ENCODE measurements around the gene PTTG1IP. TPM values are rescaled to one million over a fixed set of nuclear protein-coding genes. Genes with fewer than 3 reads are reported as not detected.

The PTTG1IP gene
- total and polyA plus RNA-seq, 2 donors (not counting 1 experiment from before 2014, with no cell fraction given): 30.7 to 58.6 TPM

GRCh38 chr21:44874240-44874496, 678 bp upstream of the PTTG1IP start:
- under 1% methylated on average over 18 of the region's 20 CpGs for WGBS (ENCODE audit: insufficient coverage)
- Histone ChIP-seq H3K36me3 (replicated peaks in 1 of 2; ENCODE audit: control extremely low read depth in 1 of 2, control insufficient read depth in 1 of 2, extremely low read depth in 1 of 2, insufficient read depth in 2 of 2, low read length in 1 of 2) (peaks cover 0 to 2% of the 10 kb centered on the region in 2 experiments), H3K9me3 (ENCODE audit: control extremely low read depth in 1 of 3, control insufficient read depth in 2 of 3, insufficient read depth in 1 of 3, low read length in 2 of 3) (peaks cover 0 to 3% (median 0%) of the 10 kb centered on the region in 3 donors), H3K27me3 (replicated peaks in 1 of 4; ENCODE audit: control extremely low read depth in 1 of 4, control insufficient read depth in 3 of 4, insufficient read depth in 4 of 4, low read length in 3 of 4) (no peaks in the 10 kb centered on the region), H3K79me2 (ENCODE audit: control insufficient read depth, insufficient read depth, low read length) (peaks cover 44% of the 10 kb centered on the region), H3K4me3 (ENCODE audit: control extremely low read depth in 1 of 5, extremely low read depth in 1 of 5, insufficient read depth in 1 of 5, low read depth in 2 of 5, low read length in 4 of 5) (peak overlapping the region; percentile 73 to 92 (median 81)), H3K27ac (ENCODE audit: low read length in 2 of 2) (peak overlapping the region; percentile 80 to 93), H3K9ac (ENCODE audit: low read length) (peak overlapping the region; percentile 68), H4K20me1 (ENCODE audit: control insufficient read depth, insufficient read depth, low read length, poor library complexity, severe bottlenecking) (peaks cover 36% of the 10 kb centered on the region), H3K4me2 (replicated peaks; ENCODE audit: low read depth, low read length, poor library complexity, severe bottlenecking) (peak overlapping the region; percentile 98), H2AFZ (ENCODE audit: insufficient read depth, low read depth, low read length, poor library complexity, severe bottlenecking) (peak overlapping the region; percentile 80), H3K4me1 (ENCODE audit: control insufficient read depth in 2 of 2, insufficient read depth in 2 of 2, low read length in 2 of 2) (peaks cover 49 to 58% of the 10 kb centered on the region in 2 donors)
- DNase-seq: no peak
- Mint-ChIP-seq H3K27ac (peak overlapping the region; percentile 98), H3K4me1 (peaks cover 59% of the 10 kb centered on the region), H3K4me3 (peak overlapping the region; percentile 92), H3K9me3 (ENCODE audit: insufficient read depth) (no peaks in the 10 kb centered on the region), H3K27me3 (no peaks in the 10 kb centered on the region)
- intact Hi-C loops (cut with micrococcal nuclease): loop anchor here (1.0 to 10.0 kb wide), 5 partner anchors 19 to 859 kb away; partner anchors contain the start of genes TRAPPC10 and UBE2G2
- POLR2A ChIA-PET: interaction anchor here (0.6 to 2.0 kb wide), 9 partner anchors 9 to 604 kb away, joined by 3 to 25 read pairs (median 4); partner anchors contain the start of gene SUMO3
- no peak for ATAC-seq (ENCODE audit: low read depth)
- CTCF ChIA-PET: interaction anchor here (1.0 to 4.6 kb wide), 9 partner anchors 20 to 418 kb away, joined by 3 to 38 read pairs (median 12); partner anchors contain the start of gene UBE2G2
- no peak for TF ChIP-seq EZH2 (IDR thresholded peaks at IDR 0.05; ENCODE audit: borderline replicate concordance, insufficient read depth, low read depth, low read length, poor library complexity, severe bottlenecking)
- TF ChIP-seq, protein P1, sequence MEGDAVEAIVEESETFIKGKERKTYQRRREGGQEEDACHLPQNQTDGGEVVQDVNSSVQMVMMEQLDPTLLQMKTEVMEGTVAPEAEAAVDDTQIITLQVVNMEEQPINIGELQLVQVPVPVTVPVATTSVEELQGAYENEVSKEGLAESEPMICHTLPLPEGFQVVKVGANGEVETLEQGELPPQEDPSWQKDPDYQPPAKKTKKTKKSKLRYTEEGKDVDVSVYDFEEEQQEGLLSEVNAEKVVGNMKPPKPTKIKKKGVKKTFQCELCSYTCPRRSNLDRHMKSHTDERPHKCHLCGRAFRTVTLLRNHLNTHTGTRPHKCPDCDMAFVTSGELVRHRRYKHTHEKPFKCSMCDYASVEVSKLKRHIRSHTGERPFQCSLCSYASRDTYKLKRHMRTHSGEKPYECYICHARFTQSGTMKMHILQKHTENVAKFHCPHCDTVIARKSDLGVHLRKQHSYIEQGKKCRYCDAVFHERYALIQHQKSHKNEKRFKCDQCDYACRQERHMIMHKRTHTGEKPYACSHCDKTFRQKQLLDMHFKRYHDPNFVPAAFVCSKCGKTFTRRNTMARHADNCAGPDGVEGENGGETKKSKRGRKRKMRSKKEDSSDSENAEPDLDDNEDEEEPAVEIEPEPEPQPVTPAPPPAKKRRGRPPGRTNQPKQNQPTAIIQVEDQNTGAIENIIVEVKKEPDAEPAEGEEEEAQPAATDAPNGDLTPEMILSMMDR (IDR thresholded peaks at IDR 0.05): no peak

DNA sequence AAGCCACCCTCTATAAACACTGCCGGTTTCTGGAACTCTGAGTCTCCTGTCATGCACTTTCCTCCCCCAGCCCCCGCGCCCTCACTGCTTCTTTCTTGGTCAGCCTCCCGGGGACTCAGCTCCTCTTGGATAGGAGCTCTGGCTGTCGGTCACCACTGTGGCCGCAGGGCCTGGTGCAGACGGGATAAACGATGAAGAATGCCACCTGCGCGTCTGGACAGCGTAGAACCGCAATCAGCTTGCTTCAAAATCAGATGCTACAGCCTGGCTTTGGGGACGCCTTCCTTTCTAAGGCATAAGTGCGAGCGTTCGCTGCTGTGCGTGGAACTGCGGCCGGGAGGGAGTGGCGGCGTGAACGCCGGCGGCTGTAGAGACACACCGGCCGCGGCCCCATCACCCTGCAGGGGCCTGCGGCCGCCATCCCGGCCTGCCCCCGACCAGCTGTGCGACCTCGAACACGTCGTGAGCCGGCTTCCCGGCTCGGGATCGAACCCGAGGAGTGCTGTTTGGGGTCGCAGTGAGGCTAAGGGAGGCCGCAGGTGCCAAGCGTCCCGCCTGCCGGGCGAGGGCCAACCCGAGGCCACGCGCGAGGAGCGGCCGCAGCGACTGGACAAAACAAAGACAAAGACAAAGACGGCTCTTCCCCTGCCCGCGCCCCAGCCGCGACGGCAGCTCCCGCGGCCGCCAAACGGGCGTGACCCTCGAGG, 688 bp downstream of the PTTG1IP start:
- DNase-seq: peak; percentile 57
- Histone ChIP-seq H4K20me1 (ENCODE audit: control insufficient read depth, insufficient read depth, low read length, poor library complexity, severe bottlenecking) (peaks cover 50% of the 10 kb centered on the region), H3K9me3 (ENCODE audit: control extremely low read depth in 1 of 3, control insufficient read depth in 2 of 3, insufficient read depth in 1 of 3, low read length in 2 of 3) (peaks cover 0 to 3% (median 0%) of the 10 kb centered on the region in 3 donors), H3K79me2 (ENCODE audit: control insufficient read depth, insufficient read depth, low read length) (peaks cover 58% of the 10 kb centered on the region), H3K4me2 (replicated peaks; ENCODE audit: low read depth, low read length, poor library complexity, severe bottlenecking) (peak overlapping the region; percentile 98), H3K36me3 (replicated peaks in 1 of 2; ENCODE audit: control extremely low read depth in 1 of 2, control insufficient read depth in 1 of 2, extremely low read depth in 1 of 2, insufficient read depth in 2 of 2, low read length in 1 of 2) (peaks cover 0 to 5% of the 10 kb centered on the region in 2 experiments), H3K4me3 (ENCODE audit: control extremely low read depth in 1 of 5, extremely low read depth in 1 of 5, insufficient read depth in 1 of 5, low read depth in 2 of 5, low read length in 4 of 5) (peak overlapping the region; percentile 65 to 92 (median 81)), H3K27me3 (replicated peaks in 1 of 4; ENCODE audit: control extremely low read depth in 1 of 4, control insufficient read depth in 3 of 4, insufficient read depth in 4 of 4, low read length in 3 of 4) (no peaks in the 10 kb centered on the region), H3K27ac (ENCODE audit: low read length in 2 of 2) (peak overlapping the region in 1 of 2 donors; percentile 34), H2AFZ (ENCODE audit: insufficient read depth, low read depth, low read length, poor library complexity, severe bottlenecking) (peak overlapping the region; percentile 80), H3K9ac (ENCODE audit: low read length) (peak overlapping the region; percentile 68), H3K4me1 (ENCODE audit: control insufficient read depth in 2 of 2, insufficient read depth in 2 of 2, low read length in 2 of 2) (peaks cover 50 to 56% of the 10 kb centered on the region in 2 donors)
- ChIA-PET POLR2A (interaction anchor here (0.7 to 2.0 kb wide), 6 partner anchors 8 to 288 kb away, joined by 3 to 25 read pairs (median 4); partner anchors contain the start of gene UBE2G2), CTCF (interaction anchor here (0.8 to 4.6 kb wide), 13 partner anchors 11 to 420 kb away, joined by 3 to 38 read pairs (median 4); partner anchors contain the start of gene UBE2G2)
- Mint-ChIP-seq H3K9me3 (ENCODE audit: insufficient read depth) (no peaks in the 10 kb centered on the region), H3K4me3 (peak overlapping the region; percentile 88), H3K4me1 (peaks cover 59% of the 10 kb centered on the region), H3K27ac (peak overlapping the region; percentile 78), H3K27me3 (no peaks in the 10 kb centered on the region)
- intact Hi-C loops (cut with micrococcal nuclease): loop anchor here (1.0 to 10.0 kb wide), 2 partner anchors 8 to 858 kb away; partner anchors contain the start of gene TRAPPC10
- WGBS (ENCODE audit: insufficient coverage): under 1% methylated on average over 65 of the region's 65 CpGs
- ATAC-seq (ENCODE audit: low read depth): no peak
- no peak for TF ChIP-seq EZH2 (IDR thresholded peaks at IDR 0.05; ENCODE audit: borderline replicate concordance, insufficient read depth, low read depth, low read length, poor library complexity, severe bottlenecking)
- TF ChIP-seq, protein P1 (IDR thresholded peaks at IDR 0.05): no peak
